IMR-90 (cell line): ENCODE results near the gene ZCCHC12. TPM values are rescaled to one million over a fixed set of nuclear protein-coding genes. Genes with fewer than 3 reads are reported as not detected.
"Not testable (repeated sequence)": the region's sequence is repeated elsewhere in the genome, so short reads cannot be mapped to it uniquely, and the experiment has no call there.

ENCODE experiments used
- ATAC-seq: fragments of 200-7000 bp; cut with Tn5 transposase; 2 replicates; pipeline ENCODE4 v1.9.1; 2020; ENCODE audit warnings: low read depth, mild to moderate bottlenecking, moderate library complexity
- BruUV-seq: library from RNA; stranded (reverse); fragments of 400-500 nt; replicated peaks from 2 replicates; lab custom pipeline; 2021; lab: Mats Ljungman, UMichigan
- CTCF ChIA-PET: fragments of 300-600 bp; formaldehyde crosslinking; extraction: SDS; loops from one replicate; lab custom pipeline; 2021; ENCODE audit warnings: antibody characterized with exemption; lab: Yijun Ruan, JAX
- POLR2A ChIA-PET: fragments of 300-600 bp; sonication (Branson Sonifier 250); formaldehyde crosslinking; loops from one replicate; lab custom pipeline; 2022; ENCODE audit warnings: antibody characterized with exemption; ENCODE audit not compliant: unreplicated experiment; lab: Charles Lee
- DNase-seq: peaks from one replicate; pipeline ENCODE4 v3.0.0; 2013
- H2AFZ ChIP-seq: replicated peaks from 2 replicates; pipeline ENCODE3; 2013; ENCODE audit warnings: low read length, mild to moderate bottlenecking; ENCODE audit not compliant: poor library complexity
- H2AK5ac ChIP-seq: 2 replicates; pipeline ENCODE4 v1.6.1; 2013; ENCODE audit warnings: low read depth, low read length, inconsistent platforms
- H2AK9ac ChIP-seq: replicated peaks from 2 replicates; pipeline ENCODE3; 2013; ENCODE audit warnings: mild to moderate bottlenecking, low read depth, low read length, moderate library complexity; ENCODE audit not compliant: poor library complexity
- H2BK120ac ChIP-seq: 2 replicates; pipeline ENCODE4 v1.6.1; 2013; ENCODE audit warnings: low read depth, low read length, inconsistent platforms
- H2BK15ac ChIP-seq: 3 replicates; pipeline ENCODE4 v1.6.1; 2013; ENCODE audit warnings: low read depth, low read length, inconsistent platforms
- H2BK20ac ChIP-seq: 2 replicates; pipeline ENCODE4 v1.6.1; 2013; ENCODE audit warnings: low read depth, mild to moderate bottlenecking, inconsistent platforms, low read length, moderate library complexity
- H2BK5ac ChIP-seq: 2 replicates; pipeline ENCODE4 v1.6.1; 2013; ENCODE audit warnings: mild to moderate bottlenecking, low read depth, low read length, inconsistent platforms; ENCODE audit not compliant: poor library complexity, severe bottlenecking
- H3K14ac ChIP-seq: replicated peaks from 2 replicates; pipeline ENCODE4 v1.6.1; 2013; ENCODE audit warnings: low read depth, low read length, inconsistent platforms
- H3K18ac ChIP-seq: 2 replicates; pipeline ENCODE4 v1.6.1; 2013; ENCODE audit warnings: low read depth, low read length, control low read depth
- H3K23ac ChIP-seq: 2 replicates; pipeline ENCODE4 v1.6.1; 2013; ENCODE audit warnings: low read depth, low read length, inconsistent platforms
- H3K27ac ChIP-seq: 2 replicates; pipeline ENCODE4 v1.5.1; 2013; ENCODE audit warnings: mild to moderate bottlenecking, control low read depth, low read length; ENCODE audit not compliant: insufficient read depth
- H3K27me3 ChIP-seq: 2 replicates; pipeline ENCODE4 v1.6.1; 2013; ENCODE audit warnings: low read length; ENCODE audit not compliant: control insufficient read depth, insufficient read depth
- H3K36me3 ChIP-seq: 2 replicates; pipeline ENCODE4 v1.6.1; 2013; ENCODE audit warnings: low read length, mixed read lengths; ENCODE audit not compliant: control insufficient read depth, insufficient read depth
- H3K4ac ChIP-seq: 2 replicates; pipeline ENCODE4 v1.6.1; 2013; ENCODE audit warnings: low read depth, low read length, inconsistent platforms
- H3K4me1 ChIP-seq: 2 replicates; pipeline ENCODE4 v1.6.1; 2013; ENCODE audit warnings: low read length, mixed read lengths; ENCODE audit not compliant: control insufficient read depth, insufficient read depth
- H3K4me2 ChIP-seq: 2 replicates; pipeline ENCODE4 v1.6.1; 2013; ENCODE audit warnings: low read depth, mild to moderate bottlenecking, control low read depth, low read length, moderate library complexity
- H3K4me3 ChIP-seq: 2 replicates; pipeline ENCODE4 v1.5.1; 2013; ENCODE audit warnings: low read depth, mild to moderate bottlenecking, control low read depth, low read length, moderate library complexity; ENCODE audit not compliant: insufficient read depth
- H3K56ac ChIP-seq: 2 replicates; pipeline ENCODE4 v1.6.1; 2013; ENCODE audit warnings: low read length, inconsistent platforms; ENCODE audit not compliant: insufficient read depth; ENCODE audit errors: extremely low read depth
- H3K79me1 ChIP-seq, 2 experiments: 2 replicates each; pipeline ENCODE4 v1.6.1; 2013; ENCODE audit warnings: low read length in 2 of 2, inconsistent platforms in 1 of 2, low read depth in 1 of 2
- H3K9ac ChIP-seq: 2 replicates; pipeline ENCODE4 v1.6.1; 2013; ENCODE audit warnings: low read depth, low read length, control low read depth
- H3K9me1 ChIP-seq: 2 replicates; pipeline ENCODE4 v1.6.1; 2013; ENCODE audit warnings: low read length, inconsistent platforms; ENCODE audit not compliant: insufficient read depth
- H3K9me3 ChIP-seq: 2 replicates; pipeline ENCODE4 v1.6.1; 2013; ENCODE audit warnings: low read length; ENCODE audit not compliant: control insufficient read depth, insufficient read depth
- H4K20me1 ChIP-seq: 2 replicates; pipeline ENCODE4 v1.6.1; 2013; ENCODE audit warnings: low read length, inconsistent platforms; ENCODE audit not compliant: insufficient read depth
- H4K5ac ChIP-seq: 2 replicates; pipeline ENCODE4 v1.6.1; 2013; ENCODE audit warnings: mild to moderate bottlenecking, low read depth, low read length, control low read depth
- H4K8ac ChIP-seq, 2 experiments: 2 replicates each; pipeline ENCODE4 v1.6.1; 2013; ENCODE audit warnings: low read depth in 2 of 2, low read length in 2 of 2, control low read depth in 1 of 2, inconsistent platforms in 1 of 2
- H4K91ac ChIP-seq: 2 replicates; pipeline ENCODE4 v1.6.1; 2013; ENCODE audit warnings: low read depth, low read length, inconsistent platforms; ENCODE audit not compliant: insufficient read depth
- CEBPB ChIP-seq: IDR thresholded peaks from 2 replicates; pipeline ENCODE4 v1.6.1; 2012; ENCODE audit warnings: low read depth, low read length, improper control_type of control experiment
- USF2 ChIP-seq: fragments of 150-350 bp; IDR thresholded peaks from 2 replicates; pipeline ENCODE4 v1.6.1; 2017; ENCODE audit warnings: mild to moderate bottlenecking, antibody characterized with exemption, low read length, low read depth
- WGBS, 2 experiments: methylation state at CpG; one replicate each; pipeline versions ENCODE4 v1.1.5 to v1.1.7; 2013; ENCODE audit warnings: missing lambda C conversion rate in 2 of 2; ENCODE audit not compliant: insufficient read length in 1 of 2; ENCODE audit errors: extremely low coverage in 2 of 2; 5-methylcytosine and 5-hydroxymethylcytosine counted together
- dilution Hi-C: fragments of 300-500 bp; cut with HindIII; formaldehyde crosslinking; loops from one replicate; pipeline ENCODE4 v1.14.3; 2018; ENCODE audit warnings: low sequenced_read_pairs; ENCODE audit not compliant: unreplicated experiment
- in situ Hi-C: fragments of 300-500 bp; cut with MboI; formaldehyde crosslinking; loops from 3 replicates; pipeline ENCODE4 v1.14.3; 2019; ENCODE audit warnings: low sequenced_read_pairs, inconsistent platforms, mixed read lengths
- intact Hi-C: fragments of 100-400 bp; cut with micrococcal nuclease; formaldehyde crosslinking; loops from 2 replicates; pipeline ENCODE4 v1.10.0; 2022
- polyA plus RNA-seq, 3 experiments: library from polyadenylated mRNA; depleted of rRNA; stranded (reverse); fragments of >200 nt; gene quantifications; 2 replicates each; pipeline ENCODE4 v1.2.3, GENCODE V29; 2012; ENCODE audit warnings: low replicate concordance in 1 of 3
- total RNA-seq: library from RNA; depleted of rRNA; stranded (reverse); fragments of >200 nt; gene quantifications from 2 replicates; pipeline ENCODE4 v1.2.3, GENCODE V29; 2012

The ZCCHC12 gene
- total and polyA plus RNA-seq, 2 of the 4 experiments (the other 2 are of a cell fraction), result under 0.01 to 0.07 TPM

- no peak for TF ChIP-seq USF2
- TF ChIP-seq CEBPB, result no peak
These were observed 16.2 kb upstream of the ZCCHC12 start (continued) for GRCh38 chrX:118807151-118808017.

- H2BK5ac ChIP-seq, H3K27ac ChIP-seq, dilution Hi-C loops, H3K4ac ChIP-seq, H2BK20ac ChIP-seq, H3K56ac ChIP-seq, H3K23ac ChIP-seq, H3K14ac ChIP-seq, H3K79me1 ChIP-seq, H3K36me3 ChIP-seq, H3K4me3 ChIP-seq, H3K18ac ChIP-seq, H3K9ac ChIP-seq, H2BK120ac ChIP-seq, H4K91ac ChIP-seq, H3K4me2 ChIP-seq, H4K8ac ChIP-seq, H2BK15ac ChIP-seq, H2AFZ ChIP-seq, intact Hi-C loops, BruUV-seq, H3K4me1 ChIP-seq, POLR2A ChIA-PET, DNase-seq, H2AK5ac ChIP-seq, H3K9me3 ChIP-seq, ATAC-seq, H4K20me1 ChIP-seq, CTCF ChIA-PET, H3K9me1 ChIP-seq, H2AK9ac ChIP-seq, H4K5ac ChIP-seq, H3K27me3 ChIP-seq: not testable (repeated sequence)
- in situ Hi-C loops, result loop anchor here (25.0 kb wide), 1 partner anchor 355 kb away; no protein-coding TSS in a partner anchor
- WGBS, 2 experiments, result no CpG with 5 or more reads among the region's 4 CpGs
These were observed 6.4 kb upstream of the ZCCHC12 start for GRCh38 chrX:118817257-118817656.
